Heart left ventricle (tissue), 16 donors: ENCODE measurements around the gene GFRA4. TPM values are rescaled to one million over a fixed set of nuclear protein-coding genes. Genes with fewer than 3 reads are reported as not detected.
A peak's percentile ranks its signal among the peaks of the same experiment; 100 is the strongest.

Source experiments
- ATAC-seq, 4 donors: fragments of 200-7000 bp; cut with Tn5 transposase; one replicate each; pipeline ENCODE4 v1.9.1; 2020 to 2022; ENCODE audit warnings: moderate library complexity in 4 of 4, mild to moderate bottlenecking in 3 of 4, moderate number of reproducible peaks in 1 of 4
- DNase-seq, 5 donors: peaks; one replicate each; pipeline ENCODE4 v3.0.0-alpha.2; 2020
- H3K27ac ChIP-seq, 12 donors: fragments of 200-600 bp; sonication (generic) in 4 of 12; one replicate each; pipeline versions ENCODE4 v1.5.0 to v1.8.0; 2016 to 2022; ENCODE audit warnings: mild to moderate bottlenecking in 2 of 12
- H3K27me3 ChIP-seq, 9 donors: fragments of 200-600 bp; sonication (generic) in 2 of 9; one replicate each; pipeline versions ENCODE4 v1.5.1 to v1.8.0; 2016 to 2022; ENCODE audit warnings: mild to moderate bottlenecking in 3 of 9
- H3K36me3 ChIP-seq, 9 donors: fragments of 200-600 bp; sonication (generic) in 2 of 9; one replicate each; pipeline versions ENCODE4 v1.5.0 to v1.8.0; 2018 to 2022; ENCODE audit warnings: mild to moderate bottlenecking in 2 of 9
- H3K4me1 ChIP-seq, 12 donors: fragments of 200-600 bp; sonication (generic) in 4 of 12; one replicate each; pipeline versions ENCODE4 v1.5.0 to v1.8.0; 2016 to 2022; ENCODE audit warnings: mild to moderate bottlenecking in 3 of 12
- H3K4me3 ChIP-seq, 12 donors: fragments of 200-600 bp; sonication (generic) in 4 of 12; one replicate each; pipeline versions ENCODE4 v1.5.0 to v1.8.0; 2017 to 2022; ENCODE audit warnings: mild to moderate bottlenecking in 9 of 12, moderate library complexity in 4 of 12
- H3K9me3 ChIP-seq, 12 donors: fragments of 200-600 bp; sonication (generic) in 4 of 12; one replicate each; pipeline versions ENCODE4 v1.5.0 to v1.8.0; 2016 to 2022; ENCODE audit warnings: mild to moderate bottlenecking in 1 of 12
- POLR2A ChIP-seq, 2 donors: fragments of 450-650 bp; IDR thresholded peaks; one replicate each; pipeline ENCODE4 v1.6.1; 2017; ENCODE audit warnings: antibody characterized with exemption in 2 of 2, mild to moderate bottlenecking in 2 of 2, moderate library complexity in 2 of 2
- WGBS, 4 donors: extraction: QIAGEN DNeasy Blood & Tissue Kit in 2 of 4; methylation state at CpG; one replicate each; pipeline versions ENCODE4 v1.1.5 to v1.1.7; 2013 to 2018; 5-methylcytosine and 5-hydroxymethylcytosine counted together
- intact Hi-C, 10 donors: fragments of 100-400 bp; cut with DNase I; formaldehyde crosslinking; loops; one replicate each; pipeline versions ENCODE4 v1.11.1 to v1.14.2; 2022
- polyA plus RNA-seq, 2 donors: library from polyadenylated mRNA; stranded (reverse); fragments of 200-250 nt; gene quantifications; one replicate each; pipeline ENCODE4 v1.2.3, GENCODE V29; 2013
- total RNA-seq, 9 donors: library from RNA; depleted of rRNA in 2 of 9; stranded (reverse); fragments of >200 nt in 2 of 9; fragmentation: NEBNext Ultra II Directional in 3 of 9; extraction: Animal tissue kit (Norgen Biotek cat#: 25700) in 3 of 9; gene quantifications; one replicate each; pipeline versions ENCODE4 v1.1.0 to v1.2.4, GENCODE V29; 2016 to 2023
- TF ChIP-seq, protein P1 (sequence below), 12 donors: fragments of 200-600 bp; sonication (generic) in 4 of 12; IDR thresholded peaks; one replicate each; pipeline versions ENCODE4 v1.5.0 to v1.8.0; 2018 to 2022; ENCODE audit warnings: antibody characterized with exemption in 12 of 12, mild to moderate bottlenecking in 5 of 12
- donor health status: ischemic (EF 13 %, LVEDD 7.1; RV severe dilation, severe dysfunction).
- donor health status: healthy with polysubstance abuse.
- donor health status: DM: no; HTN: yes; CAD: no.
- donor health status: DM: no; HTN: no; CAD: no.
- donor health status: ischemic (EF 25% LVEDD 6.9; RV normal size, moderate dysfunction).
- donor health status: ischemic (EF 25% LVEDD 5.7; RV mildly dilated, moderate dysfunction).
- donor health status: healthy.
- donor health status: DM: yes; HTN: yes; CAD: no.
- donor health status: ischemic (EF 35%, LVEDD 5.7; RV mildly dilated, moderate dysfunction).
- donor health status: nonischemic (EF 11% LVEDD 7.7; RV severe dilation, severe dysfunction).
- donor health status: DM: yes; HTN: yes; CAD: no.
- donor health status: PGD.
- donor health status: ischemic (EF 29% LVEDD 5.4; RV normal size, mild dysfunction).
- donor health status: nonischemic (EF 23%, LVEDD 6.1; RV moderate dilation, normal function).

GFRA4 gene
- total and polyA plus RNA-seq, 11 donors: not detected

DNA sequence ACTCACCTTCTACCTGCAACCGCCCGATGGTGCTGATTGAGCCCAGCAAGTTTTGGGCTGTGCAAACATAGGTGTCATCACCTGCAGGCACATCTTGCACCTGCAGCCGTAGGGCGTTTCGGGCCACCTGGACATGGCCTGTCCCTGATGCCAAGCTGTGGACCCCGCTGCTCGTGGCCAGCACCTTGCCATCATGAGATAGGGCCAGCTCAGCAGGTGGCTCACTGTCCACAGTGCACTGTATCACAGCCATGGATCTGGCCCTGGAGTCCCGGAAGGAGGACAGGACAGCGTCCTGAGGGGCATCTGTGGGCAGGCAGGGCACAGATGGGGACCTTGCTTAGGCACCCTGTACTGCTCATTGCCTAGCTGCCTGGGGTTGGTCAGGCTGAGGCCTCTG, 28.7 kb upstream of the GFRA4 start:
- 90 to 97% (median 93%) methylated on average over 6 to 9 of the region's 9 CpGs for WGBS, 4 donors
- ATAC-seq (no peak), DNase-seq (peak in 1 of 5 donors; percentile 56)
- Histone ChIP-seq H3K4me1 (peaks cover 0 to 9% (median 6%) of the 10 kb centered on the region in 12 donors), H3K4me3 (no peak overlapping the region), H3K9me3 (peaks cover 0 to 7% (median 0%) of the 10 kb centered on the region in 12 donors), H3K36me3 (peaks cover 0 to 31% (median 0%) of the 10 kb centered on the region in 9 donors), H3K27ac (no peak overlapping the region), H3K27me3 (no peaks in the 10 kb centered on the region)
- intact Hi-C loops: no loop called here
- TF ChIP-seq POLR2A (IDR thresholded peaks at IDR 0.05): no peak
- TF ChIP-seq, protein P1, sequence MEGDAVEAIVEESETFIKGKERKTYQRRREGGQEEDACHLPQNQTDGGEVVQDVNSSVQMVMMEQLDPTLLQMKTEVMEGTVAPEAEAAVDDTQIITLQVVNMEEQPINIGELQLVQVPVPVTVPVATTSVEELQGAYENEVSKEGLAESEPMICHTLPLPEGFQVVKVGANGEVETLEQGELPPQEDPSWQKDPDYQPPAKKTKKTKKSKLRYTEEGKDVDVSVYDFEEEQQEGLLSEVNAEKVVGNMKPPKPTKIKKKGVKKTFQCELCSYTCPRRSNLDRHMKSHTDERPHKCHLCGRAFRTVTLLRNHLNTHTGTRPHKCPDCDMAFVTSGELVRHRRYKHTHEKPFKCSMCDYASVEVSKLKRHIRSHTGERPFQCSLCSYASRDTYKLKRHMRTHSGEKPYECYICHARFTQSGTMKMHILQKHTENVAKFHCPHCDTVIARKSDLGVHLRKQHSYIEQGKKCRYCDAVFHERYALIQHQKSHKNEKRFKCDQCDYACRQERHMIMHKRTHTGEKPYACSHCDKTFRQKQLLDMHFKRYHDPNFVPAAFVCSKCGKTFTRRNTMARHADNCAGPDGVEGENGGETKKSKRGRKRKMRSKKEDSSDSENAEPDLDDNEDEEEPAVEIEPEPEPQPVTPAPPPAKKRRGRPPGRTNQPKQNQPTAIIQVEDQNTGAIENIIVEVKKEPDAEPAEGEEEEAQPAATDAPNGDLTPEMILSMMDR (IDR thresholded peaks at IDR 0.05): no peak

DNA sequence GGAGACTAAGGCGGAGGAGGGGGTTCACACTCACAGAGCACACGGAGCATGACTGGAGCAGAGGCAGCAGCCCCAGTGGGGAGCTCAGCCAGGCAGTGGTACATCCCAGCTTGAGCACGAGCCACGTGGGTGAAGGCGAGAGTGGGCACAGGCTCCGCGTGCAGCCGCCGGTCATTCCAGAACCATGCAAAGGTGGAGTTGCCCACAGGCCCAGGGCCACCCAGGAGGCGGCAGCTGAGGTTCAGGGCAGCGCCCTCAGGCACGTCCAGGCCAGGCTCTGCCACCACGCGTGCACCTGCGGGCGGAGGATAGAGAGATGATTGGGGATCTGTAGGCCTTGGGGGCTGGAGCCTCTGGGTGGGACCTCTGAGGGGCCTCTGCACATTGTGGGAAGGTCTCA, 28.1 kb upstream of the GFRA4 start:
- Histone ChIP-seq H3K27me3 (no peaks in the 10 kb centered on the region), H3K36me3 (peaks cover 0 to 31% (median 0%) of the 10 kb centered on the region in 9 donors), H3K4me1 (peaks cover 0 to 13% (median 11%) of the 10 kb centered on the region in 12 donors), H3K4me3 (no peak overlapping the region), H3K27ac (no peak overlapping the region), H3K9me3 (peaks cover 0 to 2% (median 0%) of the 10 kb centered on the region in 12 donors)
- 93 to 95% (median 94%) methylated on average over 5 to 16 of the region's 16 CpGs for WGBS, 4 donors
- intact Hi-C loops: no loop called here
- DNase-seq (peak in 1 of 5 donors; percentile 53), ATAC-seq (no peak)
- TF ChIP-seq, protein P1 (IDR thresholded peaks at IDR 0.05): no peak
- no peak for TF ChIP-seq POLR2A (IDR thresholded peaks at IDR 0.05)

DNA sequence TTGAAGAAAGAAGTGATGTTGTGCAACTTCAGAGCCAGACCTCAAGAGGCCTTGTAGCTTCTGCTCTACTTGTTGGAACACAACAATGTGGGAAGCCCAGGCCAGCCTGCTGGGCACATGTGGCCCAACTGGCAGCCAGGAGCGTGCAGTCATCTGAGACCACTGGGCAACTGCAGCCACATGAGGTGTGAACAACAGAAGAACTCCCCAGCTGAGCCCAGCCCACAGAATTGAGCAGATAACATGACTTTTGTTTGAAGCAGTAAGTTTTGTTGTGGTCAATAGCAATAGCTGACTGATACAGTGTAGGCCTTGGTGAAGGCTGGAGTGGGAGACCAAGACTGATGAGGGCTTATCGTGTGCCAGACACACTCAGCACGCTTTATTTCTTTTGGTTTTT, 27.2 kb upstream of the GFRA4 start:
- Histone ChIP-seq H3K4me1 (peaks cover 0 to 15% (median 12%) of the 10 kb centered on the region in 12 donors), H3K9me3 (no peaks in the 10 kb centered on the region), H3K27ac (no peak overlapping the region), H3K27me3 (no peaks in the 10 kb centered on the region), H3K4me3 (no peak overlapping the region), H3K36me3 (peaks cover 0 to 31% (median 0%) of the 10 kb centered on the region in 9 donors)
- 96 to 100% (median 96%) methylated on average over 3 of the region's 3 CpGs for WGBS, 4 donors
- ATAC-seq (no peak), DNase-seq (peak in 1 of 5 donors; percentile 47)
- TF ChIP-seq POLR2A (IDR thresholded peaks at IDR 0.05): no peak
- TF ChIP-seq, protein P1 (IDR thresholded peaks at IDR 0.05): no peak
- intact Hi-C loops: no loop called here

DNA sequence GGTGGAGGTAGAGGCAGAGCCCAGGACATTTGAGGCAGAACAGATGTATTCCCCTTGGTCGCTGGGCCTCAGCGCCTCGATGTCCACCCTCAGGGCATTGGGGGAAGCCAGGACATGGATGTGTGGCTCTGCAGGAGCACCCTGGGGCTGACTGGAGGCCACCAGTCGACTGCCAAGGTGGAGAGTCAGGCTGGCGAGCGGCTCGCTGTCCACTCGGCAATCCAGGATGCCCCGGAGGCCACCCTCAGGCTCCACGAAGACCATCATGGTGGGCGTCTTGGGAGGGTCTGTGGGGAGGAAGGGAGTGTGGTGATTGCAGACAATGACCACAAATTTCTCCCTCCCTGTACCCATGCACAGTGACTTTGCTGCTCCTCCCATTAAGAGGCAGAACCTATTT, 26.8 kb upstream of the GFRA4 start:
- no peaks in the 10 kb centered on the region for H3K9me3 ChIP-seq
- peaks cover 0 to 15% (median 12%) of the 10 kb centered on the region in 12 donors for H3K4me1 ChIP-seq
- TF ChIP-seq POLR2A (IDR thresholded peaks at IDR 0.05): no peak
- TF ChIP-seq, protein P1 (IDR thresholded peaks at IDR 0.05): no peak
- peaks cover 0 to 29% (median 0%) of the 10 kb centered on the region in 9 donors for H3K36me3 ChIP-seq
- ATAC-seq (no peak), DNase-seq (peak in 1 of 5 donors; percentile 47)
- intact Hi-C loops: no loop called here
- H3K27ac ChIP-seq: no peak overlapping the region
- no peaks in the 10 kb centered on the region for H3K27me3 ChIP-seq
- H3K4me3 ChIP-seq: no peak overlapping the region
- 88 to 100% (median 92%) methylated on average over 4 to 11 of the region's 11 CpGs for WGBS, 4 donors
